GM18517 (cell line): ENCODE results near the gene CDH22.

Source experiments
- ATAC-seq: cut with Tn5 transposase; IDR thresholded peaks from one replicate; pipeline ENCODE4 v1.9.1; 2021; ENCODE audit warnings: mild to moderate bottlenecking, moderate library complexity; ENCODE audit not compliant: unreplicated experiment

Gene CDH22

DNA sequence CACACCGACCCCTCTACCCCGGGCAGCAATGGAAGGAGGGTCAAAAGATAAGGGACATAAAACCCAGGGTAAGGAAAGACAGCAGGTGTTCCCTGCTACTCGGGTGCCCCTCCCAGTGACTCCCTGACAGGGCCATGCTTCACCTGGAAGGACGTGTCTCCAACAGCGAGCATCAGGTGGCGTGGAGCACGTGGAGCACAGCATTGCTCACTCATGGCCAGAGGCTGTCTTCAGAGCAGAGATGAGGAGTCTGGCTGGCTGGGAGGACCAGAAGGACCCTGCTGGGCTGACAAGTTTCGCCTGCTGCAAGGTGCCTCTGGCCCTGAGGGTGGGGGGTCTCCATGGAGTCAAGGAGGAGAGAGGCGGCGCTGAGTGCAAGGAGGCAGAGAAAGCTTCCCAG, 15.3 kb upstream of the CDH22 start:
- no peak for ATAC-seq

DNA sequence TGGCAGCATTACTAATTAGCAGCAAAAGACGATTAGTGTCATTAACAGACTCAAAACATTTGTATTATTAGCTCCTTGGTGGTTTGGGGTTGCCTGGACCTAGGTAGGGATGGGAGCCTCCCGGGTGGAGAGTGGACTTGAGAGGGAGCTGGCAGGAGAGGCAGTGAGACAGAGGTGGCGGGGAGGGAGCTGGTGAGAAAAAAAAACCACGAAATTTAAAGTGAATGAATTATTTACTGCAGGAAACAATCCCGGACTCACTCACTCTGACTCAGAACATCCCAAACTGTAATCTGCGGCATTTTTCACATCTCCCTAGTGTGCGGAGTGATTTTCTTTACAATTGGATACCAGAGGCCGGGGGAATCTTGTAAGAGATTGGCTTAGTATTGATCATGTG, 14.3 kb upstream of the CDH22 start:
- ATAC-seq, result no peak

DNA sequence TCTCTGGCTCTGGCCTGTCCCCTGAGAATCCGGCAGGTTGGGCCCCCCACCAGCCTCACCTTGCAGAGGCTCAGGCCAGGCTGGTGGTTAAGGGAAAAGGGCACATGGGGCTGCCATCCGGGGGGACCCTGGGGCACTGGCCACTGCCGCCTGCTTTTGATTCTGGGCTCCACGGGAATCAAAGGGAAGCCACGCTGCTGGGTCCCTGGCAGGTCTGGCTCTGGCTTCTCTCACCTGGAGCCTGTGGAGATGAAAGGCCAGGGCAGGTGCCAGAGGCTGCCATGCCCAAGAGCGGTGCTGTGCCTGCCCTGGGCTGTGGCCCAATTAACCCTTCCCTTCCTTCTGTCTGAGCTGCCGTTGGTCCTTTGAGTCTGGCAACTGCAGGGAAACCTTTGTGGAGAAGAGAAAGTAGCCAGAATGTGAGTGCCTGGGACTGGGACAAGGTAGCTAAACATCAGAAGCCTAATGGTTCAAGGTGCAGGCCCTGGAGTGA, 9.4 kb upstream of the CDH22 start:
- ATAC-seq, result no peak

- ATAC-seq, result no peak
Observed at GRCh38 chr20:46316984-46317684, 8.8 kb upstream of the CDH22 start.

DNA sequence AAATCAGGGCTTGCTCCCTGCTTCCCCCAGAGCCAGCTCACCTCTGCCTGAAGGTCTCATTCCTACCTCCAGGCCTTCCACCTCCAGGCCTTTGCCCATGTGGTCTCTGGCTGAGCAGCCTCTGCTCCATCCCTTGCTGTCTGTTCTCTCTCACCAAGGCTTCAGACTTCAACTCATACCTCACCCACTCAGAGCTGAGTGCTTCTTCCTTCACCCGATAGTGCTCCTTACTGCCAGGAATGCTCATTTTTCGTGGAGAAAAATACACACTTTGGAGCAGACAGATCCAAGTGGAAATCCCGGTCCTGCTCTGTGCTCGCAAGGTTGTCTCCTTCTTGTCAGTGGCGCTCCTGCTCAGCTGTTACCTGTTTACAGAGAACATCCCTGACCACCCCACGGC, 7.0 kb upstream of the CDH22 start:
- ATAC-seq, result no peak

DNA sequence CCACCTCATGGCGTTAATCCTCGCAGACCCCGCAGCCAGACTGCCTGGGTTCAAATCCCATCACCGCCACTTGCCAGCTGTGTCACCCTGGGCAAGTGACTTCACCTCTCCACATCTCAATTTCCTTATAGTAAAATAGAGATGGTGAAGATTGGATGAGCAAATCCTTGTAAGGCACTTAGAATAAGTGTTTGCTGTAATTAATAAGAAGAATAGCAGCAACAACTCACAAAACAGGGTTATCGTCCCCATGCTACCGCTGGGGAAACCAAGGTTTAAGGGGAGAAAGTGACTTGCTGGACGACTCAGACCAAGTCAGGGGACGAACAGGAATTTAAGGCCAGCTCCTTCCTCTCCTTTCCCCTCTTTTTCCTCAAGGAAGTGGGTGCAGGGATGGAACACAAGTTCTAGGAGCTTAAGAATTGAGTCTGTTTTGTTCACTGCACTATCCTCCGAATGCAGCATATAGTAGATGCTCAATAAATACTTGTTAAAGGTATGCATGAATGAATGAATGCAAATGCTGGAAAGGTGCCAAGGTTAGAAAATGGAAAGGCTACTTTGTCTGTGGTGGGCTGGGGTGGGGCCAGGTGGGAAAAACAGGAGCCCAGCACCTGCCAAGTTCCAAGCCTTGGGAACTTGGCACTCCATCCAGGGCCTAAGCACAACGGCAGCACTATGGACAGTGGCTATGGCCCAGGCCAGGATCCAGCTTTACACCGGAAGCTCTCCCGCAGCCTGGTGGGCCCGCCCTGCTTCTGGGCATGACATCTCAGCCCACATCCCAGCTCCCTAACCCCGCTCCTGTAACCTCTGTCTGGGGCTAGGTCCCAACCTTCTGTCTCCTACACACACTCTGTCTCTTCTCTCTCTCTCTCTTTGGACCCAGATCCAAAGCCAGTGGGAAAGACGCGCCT, 4.9 kb upstream of the CDH22 start:
- no peak for ATAC-seq

- ATAC-seq, result no peak
Observed at GRCh38 chr20:46312075-46312944, 4.0 kb upstream of the CDH22 start.

DNA sequence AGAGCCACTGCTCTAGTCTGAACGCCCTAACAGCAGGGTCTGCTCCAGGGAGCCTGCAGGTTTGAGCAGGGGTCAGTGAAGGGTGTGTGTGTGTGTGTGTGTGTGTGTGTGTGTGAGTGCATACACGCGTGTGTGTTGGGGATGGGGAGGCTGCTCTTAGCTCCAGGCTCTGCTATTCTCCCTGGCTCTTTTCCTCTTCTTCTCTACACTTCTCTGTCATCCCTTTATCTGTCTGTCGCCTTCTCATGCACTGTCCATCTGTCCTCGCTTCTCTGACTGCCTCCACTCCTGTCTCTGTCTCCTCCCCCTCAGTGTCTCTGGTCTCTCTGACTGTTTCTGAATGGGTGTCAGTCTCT, 3.4 kb upstream of the CDH22 start:
- no peak for ATAC-seq

DNA sequence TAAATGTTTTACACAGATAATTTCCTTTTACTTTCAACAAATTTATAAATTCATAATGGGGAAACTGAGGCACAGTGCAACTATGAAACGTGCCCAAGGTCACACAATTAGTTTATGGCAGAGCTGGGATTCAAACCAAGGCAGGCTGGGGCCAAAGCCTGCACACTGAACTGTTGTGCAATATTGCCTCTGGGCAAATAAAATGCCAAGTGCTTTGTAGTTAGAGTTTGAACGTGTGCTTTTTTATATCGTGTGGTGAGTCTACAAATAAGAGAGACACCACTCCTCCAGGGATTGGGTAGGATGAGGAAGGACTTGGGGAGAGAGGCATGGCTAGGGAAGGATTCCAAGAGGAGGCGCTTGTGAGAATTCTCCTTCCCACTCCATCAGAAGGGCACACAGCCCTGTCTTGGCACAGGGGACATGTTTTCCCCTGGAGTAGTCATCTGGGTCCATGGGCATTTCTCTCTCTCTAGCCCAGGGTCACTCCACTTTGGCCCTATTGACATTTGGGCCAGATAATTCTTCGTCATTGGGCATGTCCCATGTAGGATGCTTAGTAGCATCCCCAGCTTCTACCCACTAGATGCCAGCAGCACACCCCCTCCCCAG, 2.8 kb upstream of the CDH22 start:
- no peak for ATAC-seq

DNA sequence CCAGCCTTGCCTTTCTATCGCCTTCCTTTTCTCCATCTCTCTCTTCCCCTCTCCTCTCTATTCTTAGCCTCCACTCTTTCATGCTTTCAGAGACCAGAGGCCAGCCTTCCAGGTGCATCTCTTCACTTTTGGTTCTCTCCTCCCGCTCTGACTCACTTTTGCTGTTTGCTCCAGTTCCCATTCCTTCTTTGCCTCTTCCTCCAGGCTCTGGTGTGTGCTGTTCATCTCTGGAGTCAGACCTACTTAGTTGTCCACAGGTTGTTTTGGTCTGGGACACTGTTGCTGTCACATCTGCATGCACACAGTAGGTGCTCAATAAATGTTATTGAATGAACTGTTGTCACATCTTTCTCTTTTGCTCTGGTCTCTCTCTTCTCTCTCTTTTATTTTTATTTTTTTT, 1.6 kb upstream of the CDH22 start:
- no peak for ATAC-seq

DNA sequence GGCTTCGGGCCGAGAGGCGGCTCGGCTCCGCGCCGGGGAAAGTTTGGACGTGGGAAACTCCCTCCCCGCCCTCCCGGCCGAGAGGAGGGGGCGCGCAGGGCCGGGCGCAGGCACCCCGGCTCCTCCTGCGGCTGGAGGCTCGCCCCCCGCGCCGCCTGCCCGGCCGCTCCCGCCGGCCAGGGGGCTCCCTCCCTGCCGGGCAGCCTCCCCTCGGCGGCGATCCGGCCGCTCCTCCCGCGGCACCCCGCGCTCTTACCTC, 370 bp downstream of the CDH22 start:
- ATAC-seq, result no peak

DNA sequence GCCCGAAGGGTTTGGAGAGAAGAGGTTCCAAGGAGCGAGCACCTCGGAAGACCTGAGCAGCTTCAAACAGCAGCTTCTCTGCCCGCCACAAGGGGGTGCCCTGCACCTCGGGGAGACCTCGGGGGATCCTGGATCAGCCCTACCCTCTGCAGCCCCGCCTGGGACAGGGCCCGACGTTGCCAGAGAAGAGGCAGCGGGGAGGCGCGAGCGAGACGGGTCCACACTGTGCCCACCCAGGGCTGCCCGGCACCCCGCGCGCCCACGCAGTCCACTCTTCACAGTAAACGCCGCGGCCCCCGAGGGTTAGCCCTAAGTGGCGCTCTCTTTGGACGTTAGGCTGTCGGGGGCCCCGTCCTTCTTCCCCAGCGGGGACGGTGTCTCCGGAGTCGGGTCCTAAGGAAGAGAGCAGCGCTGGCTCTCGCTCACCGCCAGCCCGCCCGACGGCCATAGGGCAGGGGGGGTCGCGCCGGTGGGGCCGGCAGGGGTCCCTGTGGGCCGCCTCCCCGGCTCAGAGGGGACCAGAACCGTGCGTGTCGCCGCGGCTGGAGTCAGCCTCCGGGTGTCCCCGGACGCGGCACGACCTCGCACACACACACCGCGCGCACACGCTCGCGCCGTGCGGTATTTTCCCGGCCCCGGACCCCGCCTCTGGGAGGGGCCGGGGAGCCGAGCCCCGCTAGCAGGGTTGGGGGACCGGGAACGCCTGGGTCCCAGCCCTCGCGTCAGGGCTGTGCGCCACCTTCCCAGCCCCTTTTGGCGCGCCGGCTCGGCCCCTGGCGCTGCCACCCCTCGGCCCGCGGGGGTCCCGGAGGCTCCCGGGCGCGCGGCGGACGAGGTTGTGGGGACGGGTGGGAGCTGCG, 929 bp downstream of the CDH22 start:
- no peak for ATAC-seq

- ATAC-seq, result no peak
Observed at GRCh38 chr20:46306743-46307138, 1.6 kb downstream of the CDH22 start.

- ATAC-seq, result no peak
Observed at GRCh38 chr20:46305973-46306360, 2.3 kb downstream of the CDH22 start.

GRCh38 chr20:46305331-46305972, 2.8 kb downstream of the CDH22 start:
- ATAC-seq, result no peak

GRCh38 chr20:46304852-46305251, 3.4 kb downstream of the CDH22 start:
- no peak for ATAC-seq

DNA sequence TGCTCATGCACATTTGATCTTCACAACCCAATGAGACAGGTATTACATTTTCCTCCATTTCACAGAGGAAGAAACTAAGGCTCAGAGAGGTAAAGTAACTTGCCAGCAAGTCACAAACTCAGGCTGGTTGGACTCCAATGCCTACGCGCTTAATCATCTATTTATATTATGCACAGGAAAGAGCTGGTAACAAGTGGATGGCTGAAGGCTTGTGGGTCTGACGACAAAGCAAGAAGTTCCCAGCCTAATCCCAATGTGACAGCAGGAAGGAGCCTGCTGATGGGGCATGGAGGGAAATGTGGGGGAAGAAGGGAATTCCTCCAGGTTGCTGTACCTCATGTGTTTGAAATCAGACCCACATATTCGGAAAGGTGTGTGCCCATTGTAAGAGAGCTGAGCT, 3.9 kb downstream of the CDH22 start:
- no peak for ATAC-seq

DNA sequence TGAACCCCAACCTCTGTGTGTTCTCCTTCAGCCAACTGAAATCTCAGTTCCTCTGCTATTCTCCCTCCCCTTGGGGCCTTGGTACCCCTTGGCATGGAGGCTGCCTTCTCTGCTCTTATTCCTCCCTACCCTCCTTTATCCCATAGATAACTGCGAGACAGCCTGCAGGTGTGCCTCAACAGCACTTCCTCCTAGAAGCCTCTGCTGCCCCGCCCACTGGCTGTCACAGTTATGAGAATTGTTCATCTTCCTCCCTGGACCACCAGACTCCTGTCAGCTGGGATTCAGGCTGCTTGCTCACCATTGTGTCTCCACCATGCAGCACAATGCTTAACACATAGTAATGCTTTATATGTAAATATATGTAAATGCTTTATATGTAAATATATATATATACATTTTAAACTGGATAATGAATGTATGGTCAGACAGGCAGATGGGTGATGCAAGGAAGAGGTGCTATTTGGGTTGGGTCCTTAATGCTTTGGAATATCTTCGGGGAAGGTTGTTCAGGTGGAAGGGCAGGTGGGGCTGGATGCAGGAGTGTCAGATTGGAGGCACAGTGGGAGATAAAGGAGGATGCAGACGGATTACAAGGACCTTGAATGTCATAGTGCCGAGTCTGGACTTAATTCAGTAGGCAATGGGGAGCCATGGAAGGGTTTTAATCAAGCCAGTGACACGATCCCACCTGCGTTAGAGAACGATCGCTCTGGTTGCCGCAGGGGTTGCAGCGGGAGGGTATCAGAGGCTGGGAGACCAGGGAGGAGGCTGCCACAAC, 4.9 kb downstream of the CDH22 start:
- no peak for ATAC-seq

DNA sequence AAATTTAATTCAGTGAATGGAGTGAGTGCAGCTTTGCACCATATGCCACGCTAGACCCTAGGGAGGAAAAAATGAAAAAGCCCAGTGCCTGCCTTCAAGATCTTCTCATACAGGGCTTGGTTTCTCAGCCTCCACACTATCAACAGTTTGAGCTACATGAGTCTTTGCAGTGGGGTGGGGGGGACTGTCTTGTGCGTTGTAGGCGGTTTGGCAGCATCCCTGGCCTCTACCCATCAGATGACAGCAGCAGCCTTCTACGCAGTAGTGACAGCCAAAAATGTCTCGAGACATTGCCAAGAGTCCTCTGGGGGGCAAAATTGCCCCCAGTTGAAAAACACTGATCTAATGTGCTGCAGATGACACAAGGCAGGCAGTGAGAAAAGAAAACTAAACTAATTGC, 6.2 kb downstream of the CDH22 start:
- no peak for ATAC-seq
